Stimulated activated CD4-positive, alpha-beta T cell treated with anti-CD3 and anti-CD28 coated beads, TNF-alpha, amount 100 ng/mL, for 4 hours (primary cell): ENCODE results near the gene DMWD.
A peak's percentile ranks its signal among the peaks of the same experiment; 100 is the strongest.

ENCODE experiments used
- DNase-seq, 3 experiments: peaks; one replicate each; pipeline ENCODE4 v3.0.0-alpha.2; 2020; ENCODE audit warnings: low read depth in 3 of 3

DMWD gene

GRCh38 chr19:45770192-45771101, 22.2 kb downstream of the DMWD start:
- peak; percentile 85 to 91 (median 87) for DNase-seq

- DNase-seq, result peak in 2 of 3 experiments; percentile 22 to 42
Measured at GRCh38 chr19:45769821-45770191, 22.8 kb downstream of the DMWD start.

DNA sequence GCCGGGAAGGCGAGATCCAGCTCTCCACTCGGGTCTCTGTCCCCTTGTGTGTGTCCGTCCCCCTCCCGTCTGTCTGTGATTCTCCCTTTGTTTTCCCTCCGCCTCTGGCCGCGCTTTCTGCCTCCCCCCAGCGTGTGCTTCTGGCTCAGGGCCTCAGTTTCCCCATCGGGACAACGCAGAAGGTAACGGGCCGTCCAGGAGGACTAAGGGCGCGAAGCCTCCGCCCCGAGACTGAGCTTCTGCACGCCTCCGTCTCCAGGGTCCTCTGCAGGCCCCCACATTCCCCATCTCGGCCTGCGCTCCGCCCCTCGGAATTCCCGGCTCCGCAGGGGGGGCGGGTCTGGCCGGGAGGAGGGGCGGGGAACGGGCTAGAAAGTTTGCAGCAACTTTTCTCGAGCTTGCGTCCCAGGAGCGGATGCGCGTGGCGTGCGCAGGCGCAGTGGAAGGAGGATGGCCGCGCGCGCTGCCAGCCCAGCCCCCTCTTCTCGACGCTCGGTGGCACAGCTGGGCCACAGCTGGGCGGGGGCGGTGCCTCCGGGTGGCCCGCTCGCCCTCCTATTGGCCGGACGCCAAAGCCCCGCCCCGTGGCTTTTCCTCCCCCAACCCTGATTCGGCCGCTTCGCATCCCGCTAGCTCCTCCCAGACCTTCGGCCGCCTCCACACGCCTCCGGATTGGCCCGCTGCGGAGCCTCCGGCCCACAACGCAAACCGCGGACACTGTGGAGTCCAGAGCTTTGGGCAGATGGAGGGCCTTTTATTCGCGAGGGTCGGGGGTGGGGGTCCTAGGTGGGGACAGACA, 23.5 kb downstream of the DMWD start, which contains the start of gene SIX5:
Gene SIX5, minus strand, starts transcription at position 269 of the 799 bp plus-strand sequence. CDS start 408 bp downstream, outside the sequence.
- DNase-seq, result peak; percentile 83 to 92 (median 89)

DNA sequence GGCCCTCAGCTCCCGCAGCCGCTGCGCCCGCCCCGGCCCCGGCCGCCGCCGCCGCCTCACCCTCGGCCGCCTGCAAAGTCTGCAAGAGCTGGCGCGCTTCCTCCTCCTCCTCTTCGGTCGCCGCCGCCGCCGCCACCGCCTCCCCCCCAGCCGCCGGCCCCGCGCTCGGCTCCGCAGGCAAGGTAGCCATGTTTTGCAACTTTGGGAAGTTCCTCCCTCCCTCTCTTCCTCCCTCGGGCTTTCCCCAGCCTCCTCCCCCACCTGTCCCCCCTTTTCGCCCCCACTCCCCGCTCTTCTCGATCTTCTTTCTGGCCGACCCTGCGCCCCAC, 24.0 kb downstream of the DMWD start:
- DNase-seq, result peak in 1 of 3 experiments; percentile 32

GRCh38 chr19:45767881-45768654, 24.6 kb downstream of the DMWD start:
- DNase-seq, result no peak

DNA sequence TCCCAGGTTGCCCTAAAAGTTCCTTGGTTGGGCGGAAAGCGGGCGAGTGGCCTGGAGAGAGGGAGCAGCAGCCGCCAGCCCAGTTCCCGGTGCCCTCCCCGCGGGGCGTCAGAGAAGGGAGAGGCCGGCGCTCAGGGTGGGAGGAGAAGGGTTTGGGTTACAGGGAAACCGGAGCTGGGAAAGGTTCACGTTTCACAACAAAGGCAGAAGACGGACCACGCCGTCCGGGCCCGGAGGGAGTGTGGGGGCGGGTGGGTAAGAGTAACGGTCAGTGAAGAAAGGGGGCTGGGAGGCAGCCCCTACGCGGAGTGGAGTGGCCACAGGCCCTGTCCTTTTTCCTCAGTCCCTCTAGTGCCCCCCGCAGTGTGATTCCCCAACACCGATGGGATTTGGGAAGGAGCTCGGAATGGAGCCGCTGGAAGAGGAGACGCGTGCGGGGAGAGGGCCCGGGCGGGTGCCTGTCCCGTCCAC, 25.2 kb downstream of the DMWD start:
- no peak for DNase-seq

DNA sequence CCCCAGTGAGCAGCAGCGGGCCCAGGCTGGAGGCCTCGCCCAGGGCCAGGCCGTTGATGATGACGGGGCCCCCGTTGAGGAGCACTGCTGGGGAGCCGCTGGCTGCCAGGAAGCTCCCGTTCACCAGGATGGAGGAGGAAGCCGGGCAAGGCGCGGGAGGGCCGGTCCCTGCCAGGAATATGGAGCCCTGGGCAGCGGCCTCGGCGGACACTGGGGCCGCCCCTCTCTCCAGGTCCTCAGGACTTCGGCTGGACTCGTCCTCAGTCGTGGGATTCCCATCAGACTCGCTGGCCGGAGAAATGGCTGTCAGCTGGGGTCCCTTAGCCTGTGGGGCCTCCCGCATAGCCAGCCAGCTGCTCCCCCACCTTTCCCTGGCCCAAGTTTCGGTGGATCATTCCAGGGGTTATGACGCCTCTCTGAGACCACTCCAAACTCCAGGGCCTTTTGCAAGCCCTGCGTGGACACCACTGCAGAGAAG, 25.7 kb downstream of the DMWD start:
- no peak for DNase-seq

DNA sequence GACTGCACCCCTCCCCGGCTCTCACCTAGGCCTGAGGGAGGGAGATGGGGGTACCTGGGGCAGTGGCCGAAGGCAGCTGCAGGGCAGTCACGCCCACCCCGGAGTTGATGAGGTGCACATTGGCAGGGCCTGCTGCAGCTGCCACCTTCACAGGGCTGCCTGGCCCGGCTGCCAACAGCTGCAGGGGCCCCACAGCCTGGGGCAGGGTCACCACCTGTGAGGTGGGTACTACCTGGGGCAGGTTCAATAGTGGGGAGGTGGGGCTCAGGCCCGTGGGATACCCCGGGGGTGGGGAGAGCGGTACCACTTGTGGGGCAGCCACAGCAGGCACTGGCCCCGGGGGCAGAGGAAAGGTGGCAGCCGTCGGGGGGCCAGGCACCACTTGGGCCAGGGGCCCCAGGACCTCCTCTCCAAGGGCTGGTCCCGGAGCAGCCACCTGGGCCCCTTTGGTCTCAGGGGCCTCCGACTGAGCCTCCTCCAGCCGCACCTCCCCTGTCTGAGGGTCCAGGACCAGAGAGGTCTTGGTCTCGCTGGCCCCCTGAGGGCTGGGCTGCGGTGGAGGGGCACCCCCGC, 26.3 kb downstream of the DMWD start:
- DNase-seq, result no peak

GRCh38 chr19:45765702-45766295, 26.8 kb downstream of the DMWD start:
- DNase-seq, result no peak

- no peak for DNase-seq
Measured at GRCh38 chr19:45764945-45765701, 27.5 kb downstream of the DMWD start.

- no peak for DNase-seq
Measured at GRCh38 chr19:45764475-45764874, 28.2 kb downstream of the DMWD start.

DNA sequence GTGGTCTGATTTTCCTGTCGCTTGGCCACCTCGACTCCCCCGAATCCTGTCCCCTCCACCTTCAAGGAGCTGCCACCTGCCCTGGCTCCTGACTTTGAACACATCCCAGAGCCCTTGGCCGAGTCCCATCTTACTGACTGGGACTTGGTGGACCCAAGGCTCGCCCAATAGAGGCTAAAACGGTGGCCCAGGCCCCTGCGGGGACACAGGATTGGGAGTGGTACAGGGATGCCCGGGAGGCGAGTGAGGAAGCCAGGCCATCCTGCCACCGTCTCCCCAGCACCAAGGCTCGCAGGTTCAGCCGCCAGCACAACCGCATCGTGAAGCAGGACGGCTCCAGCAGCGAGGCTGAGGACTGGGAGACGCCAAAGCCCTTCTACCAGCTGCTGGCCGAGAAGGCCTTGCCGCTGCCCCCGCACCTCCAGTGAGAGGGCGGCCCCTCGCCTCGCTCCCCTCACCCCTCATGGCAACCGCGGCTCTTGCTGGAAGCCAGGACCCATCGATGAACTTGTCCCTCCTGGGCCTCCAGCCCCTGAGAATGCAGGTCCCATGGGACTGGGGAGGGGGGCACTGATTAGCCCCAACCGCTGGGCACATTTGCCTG, 28.9 kb downstream of the DMWD start:
- no peak for DNase-seq

GRCh38 chr19:45762870-45763631, 29.6 kb downstream of the DMWD start:
- DNase-seq, result no peak

GRCh38 chr19:45761714-45762113, 30.9 kb downstream of the DMWD start:
- no peak for DNase-seq

DNA sequence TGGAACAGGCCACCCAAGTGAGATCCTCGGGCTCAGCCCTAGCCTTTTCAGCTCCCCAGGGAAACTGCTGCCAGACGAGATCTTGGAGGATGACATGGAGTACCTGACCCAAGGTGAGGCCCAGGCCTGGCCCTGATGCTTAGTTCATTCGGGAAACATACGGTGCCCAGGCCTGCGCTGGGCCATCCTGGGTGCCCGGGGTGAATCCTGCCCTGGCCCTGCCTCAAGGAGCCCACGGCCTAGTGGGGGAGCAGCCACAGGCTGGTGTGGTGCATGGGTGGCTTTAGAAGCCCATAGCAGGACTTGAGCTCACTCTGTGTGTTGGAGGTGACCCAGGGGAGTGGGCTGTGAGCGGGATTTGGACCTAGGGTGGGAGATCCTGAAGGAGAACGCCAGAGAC, 33.7 kb downstream of the DMWD start:
- no peak for DNase-seq

GRCh38 chr19:45757695-45758094, 35.0 kb downstream of the DMWD start:
- DNase-seq, result no peak

DNA sequence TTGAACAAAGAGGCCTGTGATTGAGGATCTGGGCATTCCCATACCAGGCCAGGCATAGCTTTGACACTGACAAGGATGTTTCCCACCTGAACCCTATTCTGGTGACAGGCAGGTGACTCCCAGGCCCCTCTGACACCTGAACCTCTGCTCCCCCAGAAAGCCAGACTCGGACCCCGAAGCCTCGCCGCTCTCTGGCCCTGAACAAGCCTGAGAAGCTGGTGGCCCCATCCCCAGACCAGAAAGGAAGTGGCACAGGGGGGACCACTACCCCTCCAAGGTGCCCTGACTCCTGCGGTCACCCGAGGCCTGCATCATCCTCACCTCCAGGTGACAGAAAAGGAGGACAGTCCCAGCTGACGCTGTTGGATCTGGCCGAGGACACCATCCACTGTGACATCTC, 38.3 kb downstream of the DMWD start:
- DNase-seq, result no peak

DNA sequence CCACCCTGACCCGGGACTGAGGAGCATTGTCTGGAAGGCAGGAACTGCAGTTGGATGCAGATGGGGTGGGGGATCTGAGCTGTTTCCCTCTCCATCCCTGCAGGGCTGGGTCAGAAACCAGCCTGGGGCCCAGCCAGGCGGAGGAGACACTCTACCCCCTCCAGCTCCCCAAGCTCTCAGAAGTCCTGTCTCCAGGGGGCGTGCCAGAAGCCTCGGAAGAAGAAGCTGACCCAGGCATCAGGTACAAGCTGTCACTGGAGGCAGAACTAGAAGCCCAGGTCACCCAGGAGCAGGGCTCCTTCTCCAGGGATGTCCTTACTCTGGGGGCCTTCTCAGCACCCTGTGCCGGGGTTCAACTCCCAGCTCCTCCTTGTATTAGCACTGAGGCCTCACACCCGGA, 39.1 kb downstream of the DMWD start:
- DNase-seq, result no peak

GRCh38 chr19:45752639-45753038, 40.0 kb downstream of the DMWD start:
- no peak for DNase-seq
